Colonic mucosa (tissue), 4 donors: ENCODE results near the gene SMIM28. TPM values are rescaled to one million over a fixed set of nuclear protein-coding genes. Genes with fewer than 3 reads are reported as not detected.
"Not testable (repeated sequence)": the region's sequence is repeated elsewhere in the genome, so short reads cannot be mapped to it uniquely, and the experiment has no call there.

Source experiments
- DNase-seq: peaks from one replicate; pipeline ENCODE4 v3.0.0-alpha.2; 2020
- H3K27ac ChIP-seq: fragments of 200-600 bp; one replicate; pipeline ENCODE4 v1.8.0; 2021
- H3K27me3 ChIP-seq: fragments of 200-600 bp; one replicate; pipeline ENCODE4 v1.8.0; 2021
- H3K36me3 ChIP-seq: fragments of 200-600 bp; one replicate; pipeline ENCODE4 v1.8.0; 2021
- H3K4me1 ChIP-seq: fragments of 200-600 bp; one replicate; pipeline ENCODE4 v1.8.0; 2021; ENCODE audit warnings: mild to moderate bottlenecking
- H3K4me3 ChIP-seq: fragments of 200-600 bp; one replicate; pipeline ENCODE4 v1.8.0; 2021
- H3K9ac ChIP-seq, 2 donors: one replicate each; pipeline ENCODE4 v1.7.0; 2013; ENCODE audit warnings: control low read depth in 2 of 2, low read depth in 2 of 2, low read length in 2 of 2
- H3K9me3 ChIP-seq: fragments of 200-600 bp; one replicate; pipeline ENCODE4 v1.8.0; 2021
- CTCF ChIP-seq: fragments of 200-600 bp; IDR thresholded peaks from one replicate; pipeline ENCODE4 v1.8.0; 2022; ENCODE audit warnings: antibody characterized with exemption, mild to moderate bottlenecking
- intact Hi-C: fragments of 100-400 bp; cut with DNase I; formaldehyde crosslinking; loops from one replicate; pipeline ENCODE4 v1.14.1; 2022
- total RNA-seq, 2 donors: library from RNA; stranded (reverse); fragmentation: NEBNext Ultra II Directional in 1 of 2; extraction: Animal tissue kit (Norgen Biotek cat#: 25700) in 1 of 2; gene quantifications; one replicate each; pipeline ENCODE4 v1.2.1, GENCODE V29; 2021
- donor health status: healthy.
- donor health status: DM: no; HTN: no; CAD: no.
- donor health status: DM: no; HTN: no; CAD: no.

Gene SMIM28
- total RNA-seq, 2 donors from 2014 or later, result 0.29 TPM; not detected in 1

- H3K4me3 ChIP-seq, result no peak overlapping the region
- H3K27ac ChIP-seq, result no peak overlapping the region
- TF ChIP-seq CTCF, result no peak
- no peaks in the 10 kb centered on the region for H3K4me1 ChIP-seq
- no peak for DNase-seq
- no peaks in the 10 kb centered on the region for H3K36me3 ChIP-seq
- no peaks in the 10 kb centered on the region for H3K27me3 ChIP-seq
- no peak overlapping the region for H3K9ac ChIP-seq
- intact Hi-C loops, result loop anchor here (10.0 kb wide), 1 partner anchor 352 kb away; the partner anchor contains the start of gene CCDC28A
- H3K9me3 ChIP-seq, result no peaks in the 10 kb centered on the region
Measured at GRCh38 chr6:138422861-138423260, 45.2 kb downstream of the SMIM28 start.

GRCh38 chr6:138424004-138424904, 46.5 kb downstream of the SMIM28 start:
- intact Hi-C loops, result loop anchor here (10.0 kb wide), 1 partner anchor 351 kb away; the partner anchor contains the start of gene CCDC28A
- no peak for TF ChIP-seq CTCF
- no peak for DNase-seq
- Histone ChIP-seq H3K27ac (no peak overlapping the region), H3K4me3 (no peak overlapping the region), H3K27me3 (no peaks in the 10 kb centered on the region), H3K9ac (no peak overlapping the region), H3K36me3 (no peaks in the 10 kb centered on the region), H3K4me1 (no peaks in the 10 kb centered on the region), H3K9me3 (no peaks in the 10 kb centered on the region)

- DNase-seq, H3K4me3 ChIP-seq, H3K27me3 ChIP-seq, H3K27ac ChIP-seq, H3K9ac ChIP-seq, H3K36me3 ChIP-seq, H3K9me3 ChIP-seq, H3K4me1 ChIP-seq: not testable (repeated sequence)
- intact Hi-C loops, result loop anchor here (10.0 kb wide), 1 partner anchor 350 kb away; the partner anchor contains the start of gene CCDC28A
Measured at GRCh38 chr6:138425256-138425655, 47.6 kb downstream of the SMIM28 start.

GRCh38 chr6:138426500-138427123, 48.9 kb downstream of the SMIM28 start:
- H3K9me3 ChIP-seq, result no peaks in the 10 kb centered on the region
- DNase-seq, result no peak
- H3K9ac ChIP-seq, result no peak overlapping the region
- H3K4me3 ChIP-seq, result no peak overlapping the region
- no peak overlapping the region for H3K27ac ChIP-seq
- H3K36me3 ChIP-seq, result no peaks in the 10 kb centered on the region
- H3K4me1 ChIP-seq, result no peaks in the 10 kb centered on the region
- intact Hi-C loops, result loop anchor here (10.0 kb wide), 1 partner anchor 348 kb away; the partner anchor contains the start of gene CCDC28A
- no peak for TF ChIP-seq CTCF
- H3K27me3 ChIP-seq, result no peaks in the 10 kb centered on the region

- Histone ChIP-seq H3K4me3 (no peak overlapping the region), H3K4me1 (no peaks in the 10 kb centered on the region), H3K27me3 (no peaks in the 10 kb centered on the region), H3K9me3 (no peaks in the 10 kb centered on the region), H3K9ac (no peak overlapping the region), H3K36me3 (no peaks in the 10 kb centered on the region), H3K27ac (no peak overlapping the region)
- DNase-seq, result no peak
- TF ChIP-seq CTCF, result no peak
- intact Hi-C loops, result loop anchor here (2.0 to 10.0 kb wide), 2 partner anchors 81 to 347 kb away; partner anchors contain the start of gene CCDC28A
Measured at GRCh38 chr6:138427701-138428100, 50.0 kb downstream of the SMIM28 start.
